GM21447 (cell line): Measurements from ENCODE around the gene LMAN2.
"Not testable (repeated sequence)": the region's sequence is repeated elsewhere in the genome, so short reads cannot be mapped to it uniquely, and the experiment has no call there.

Experiments used
- ATAC-seq: cut with Tn5 transposase; IDR thresholded peaks from one replicate; pipeline ENCODE4 v1.9.1; 2021; ENCODE audit not compliant: unreplicated experiment

Gene LMAN2

DNA sequence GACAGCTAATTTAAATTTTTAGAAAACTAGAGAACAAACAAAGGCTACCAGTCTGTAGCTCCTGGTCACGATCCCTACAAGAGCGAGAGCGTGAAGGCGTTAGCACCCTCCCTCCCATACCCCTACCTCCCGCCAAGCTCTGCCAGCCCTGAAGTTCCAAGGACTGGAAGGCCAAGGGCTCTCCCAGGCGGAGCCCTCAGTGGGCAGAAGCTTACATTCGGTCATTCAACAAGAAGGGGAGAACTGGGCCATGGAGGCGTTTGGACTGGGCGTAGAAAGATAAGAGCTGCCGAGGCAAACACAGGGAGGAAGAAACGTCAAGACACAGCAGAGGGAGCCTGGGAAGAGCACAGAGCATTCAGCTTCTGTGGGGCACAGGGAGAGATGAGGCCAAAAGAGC is 42.7 kb downstream of the LMAN2 start:
- ATAC-seq, result no peak

DNA sequence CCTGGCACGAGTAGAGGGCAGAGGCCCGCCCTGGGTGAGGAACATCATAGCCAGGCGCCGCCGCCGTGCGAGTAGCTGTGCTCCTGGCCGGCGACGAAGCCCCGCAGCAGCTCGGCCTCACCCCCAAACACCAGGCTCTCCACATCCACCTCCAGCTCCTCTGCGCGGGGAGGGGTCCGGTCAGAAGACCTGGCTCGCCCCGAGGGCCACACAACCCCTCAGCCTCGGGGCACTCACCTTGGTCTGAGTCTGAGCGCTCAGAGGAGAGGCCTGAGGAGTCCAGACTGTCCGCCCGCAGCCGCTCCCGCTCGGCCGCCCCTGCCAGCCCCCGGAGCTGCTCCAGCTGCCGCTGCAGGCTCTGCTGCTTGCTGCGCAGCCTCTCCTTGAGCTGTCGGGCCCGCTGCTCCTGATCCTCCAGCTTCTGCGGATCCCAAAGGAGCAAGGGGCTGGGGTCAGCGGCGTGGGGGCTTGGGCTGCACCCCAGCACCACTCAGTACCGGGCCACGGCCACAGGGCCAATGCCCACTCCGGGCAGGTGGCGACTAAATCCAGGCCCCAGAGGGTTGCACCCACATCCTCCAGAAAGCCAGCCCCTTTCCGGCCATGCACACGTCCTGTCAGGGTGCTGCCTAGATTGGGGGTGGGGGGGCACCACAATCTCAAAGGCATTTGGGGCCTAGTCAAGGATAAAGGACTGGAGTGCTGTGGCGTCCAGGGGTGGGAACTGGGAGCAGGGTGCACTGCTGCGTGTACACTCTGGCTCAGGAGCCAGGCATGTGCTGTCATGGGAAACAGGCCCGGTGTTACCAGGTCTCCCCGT is 43.7 kb downstream of the LMAN2 start:
- ATAC-seq, result no peak

DNA sequence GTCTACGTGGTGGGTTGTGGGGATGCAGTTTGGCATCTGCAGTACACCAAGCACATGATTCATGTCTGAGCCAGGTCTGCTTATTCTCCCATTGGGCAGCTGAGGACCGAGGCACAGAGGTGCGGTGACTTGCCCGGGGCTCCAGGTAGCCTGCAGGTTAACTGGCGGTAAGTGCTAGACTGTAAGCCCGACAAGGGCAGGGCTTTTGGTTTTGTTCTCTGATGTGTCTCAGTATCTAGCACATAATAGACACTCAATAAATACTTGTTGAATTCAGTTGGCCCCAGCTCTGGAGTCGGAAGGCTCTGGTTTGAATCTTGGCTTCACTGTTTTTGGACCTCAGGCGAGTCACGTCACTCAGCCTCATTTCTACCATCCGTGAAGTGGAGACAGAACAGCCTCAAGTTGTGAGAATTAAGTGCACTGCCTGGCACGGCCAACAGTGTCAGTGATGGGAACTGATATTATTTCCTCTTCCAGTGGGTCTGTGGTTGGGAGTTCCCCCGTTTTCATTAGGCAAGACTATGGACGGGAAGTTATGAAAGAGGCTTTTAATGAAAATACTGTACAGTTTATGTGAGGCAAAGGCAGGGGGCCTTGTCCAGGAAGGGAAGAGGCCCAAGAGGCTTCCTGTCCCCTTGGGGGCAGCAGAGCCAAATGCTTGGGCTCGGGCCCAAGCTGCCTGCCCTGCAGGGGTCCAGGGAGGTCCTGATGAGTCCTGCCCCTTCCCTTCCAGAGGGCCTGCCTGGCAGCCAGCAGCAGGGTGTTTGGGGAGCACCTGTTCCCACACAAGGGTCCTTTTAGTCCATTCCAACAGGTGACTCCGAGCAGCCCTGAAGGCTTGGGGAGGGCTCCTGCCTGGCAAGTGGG is 44.6 kb downstream of the LMAN2 start:
- no peak for ATAC-seq

DNA sequence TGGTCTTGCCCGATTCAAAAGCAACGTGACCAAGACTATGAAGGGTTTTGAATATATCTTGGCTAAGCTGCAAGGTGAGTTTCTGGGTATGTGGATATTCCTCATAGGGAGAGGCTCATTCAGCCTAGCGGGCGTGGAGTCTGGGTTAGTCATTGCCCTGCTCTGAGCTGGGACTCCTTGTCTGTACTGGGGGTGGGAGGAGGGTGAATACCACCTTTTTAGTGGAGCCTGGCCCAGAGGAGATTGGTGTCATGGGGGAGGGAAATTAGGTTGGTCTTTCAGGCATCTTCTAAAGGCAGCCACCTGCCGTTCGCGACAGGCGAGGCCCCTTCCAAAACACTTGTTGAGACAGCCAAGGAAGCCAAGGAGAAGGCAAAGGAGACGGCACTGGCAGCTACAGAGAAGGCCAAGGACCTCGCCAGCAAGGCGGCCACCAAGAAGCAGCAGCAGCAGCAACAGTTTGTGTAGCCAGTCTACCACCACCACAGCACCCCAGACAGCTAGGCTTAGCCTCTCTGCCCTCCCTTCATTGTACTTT is 45.3 kb downstream of the LMAN2 start:
- ATAC-seq, result not testable (repeated sequence)

- no peak for ATAC-seq
Observed at GRCh38 chr5:177304392-177305119, 46.9 kb downstream of the LMAN2 start.

DNA sequence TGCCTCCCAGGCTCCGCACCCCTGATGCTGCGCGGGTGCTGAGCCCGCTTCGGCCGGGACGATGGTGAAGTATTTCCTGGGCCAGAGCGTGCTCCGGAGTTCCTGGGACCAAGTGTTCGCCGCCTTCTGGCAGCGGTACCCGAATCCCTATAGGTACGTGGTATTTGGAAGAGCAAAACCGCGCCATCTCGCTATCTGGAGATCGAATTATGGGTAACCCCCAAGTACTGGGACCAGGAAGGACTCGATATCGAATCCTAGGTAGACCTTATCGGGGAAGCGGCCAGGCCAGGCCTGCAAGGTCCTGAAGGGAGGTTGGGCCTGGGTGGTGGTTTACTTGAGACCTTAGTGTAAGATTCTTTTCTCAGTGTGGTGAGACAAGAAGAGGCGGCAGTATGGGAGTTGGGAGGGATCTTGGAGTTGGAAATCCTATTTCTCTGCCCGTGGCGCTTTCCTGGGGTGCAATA is 47.5 kb downstream of the LMAN2 start:
- no peak for ATAC-seq

- peak; percentile 47 for ATAC-seq
Observed at GRCh38 chr5:177303121-177303924, 48.1 kb downstream of the LMAN2 start, which contains the start of the genes PRELID1 and RAB24. Gene PRELID1, plus strand, starts transcription at chr5:177303799. Its CDS starts 187 bp downstream, at chr5:177303986. Gene RAB24, minus strand, starts transcription at chr5:177303719. Its CDS starts 431 bp downstream, at chr5:177303288.

- no peak for ATAC-seq
Observed at GRCh38 chr5:177302354-177303110, 48.9 kb downstream of the LMAN2 start.

DNA sequence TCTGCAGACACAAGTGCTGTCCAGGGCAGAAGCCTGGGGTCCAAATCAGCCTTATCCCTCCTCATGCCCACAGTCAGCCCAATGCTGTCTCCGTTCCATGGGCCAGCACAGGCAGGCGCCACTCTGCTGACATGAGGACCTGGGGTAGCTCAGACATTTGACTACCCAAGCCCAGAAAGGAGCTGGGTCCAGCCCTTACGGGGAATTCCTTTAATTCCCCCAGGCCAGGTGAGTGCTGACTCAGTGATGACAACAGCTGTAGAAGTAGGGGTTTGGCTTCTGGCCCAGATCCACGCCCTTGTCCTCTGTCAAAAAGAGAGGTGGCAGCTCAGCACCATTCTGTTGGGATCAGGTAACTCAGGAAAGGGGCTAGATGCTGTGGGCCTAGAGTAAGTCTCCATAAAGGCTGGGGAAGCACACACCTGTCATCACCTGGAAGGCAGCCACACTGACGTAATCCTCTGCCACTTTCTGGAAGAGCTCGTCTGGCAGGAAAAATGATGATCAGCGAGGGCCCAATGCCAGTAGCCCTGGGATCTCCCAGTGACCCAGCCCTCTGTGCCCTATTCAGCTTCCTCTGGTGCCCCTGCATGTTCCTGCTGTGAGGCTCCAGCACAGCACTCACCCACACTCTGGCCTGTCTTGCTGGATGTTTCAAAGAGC is 49.8 kb downstream of the LMAN2 start:
- no peak for ATAC-seq

DNA sequence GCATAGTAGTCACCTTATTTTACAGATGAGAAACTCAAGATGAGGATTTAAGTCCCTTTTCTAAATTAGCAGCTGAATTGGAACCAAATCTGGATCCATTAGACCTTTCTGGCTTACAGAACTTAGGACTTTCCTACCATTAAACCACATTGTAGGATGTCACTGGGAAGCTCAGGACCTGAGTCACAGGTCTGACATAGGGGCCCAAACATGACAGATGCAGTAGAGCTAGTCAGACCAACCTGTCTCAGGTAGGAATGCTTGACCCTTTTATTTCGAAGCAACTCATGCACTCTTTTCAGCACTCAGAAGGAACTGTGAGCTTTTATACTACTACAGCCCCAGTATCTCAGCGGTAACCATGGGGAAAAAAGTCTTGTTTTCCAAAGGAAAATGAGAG is 50.5 kb downstream of the LMAN2 start:
- no peak for ATAC-seq

- peak; percentile 47 for ATAC-seq
Observed at GRCh38 chr5:177300236-177300880, 51.1 kb downstream of the LMAN2 start.

DNA sequence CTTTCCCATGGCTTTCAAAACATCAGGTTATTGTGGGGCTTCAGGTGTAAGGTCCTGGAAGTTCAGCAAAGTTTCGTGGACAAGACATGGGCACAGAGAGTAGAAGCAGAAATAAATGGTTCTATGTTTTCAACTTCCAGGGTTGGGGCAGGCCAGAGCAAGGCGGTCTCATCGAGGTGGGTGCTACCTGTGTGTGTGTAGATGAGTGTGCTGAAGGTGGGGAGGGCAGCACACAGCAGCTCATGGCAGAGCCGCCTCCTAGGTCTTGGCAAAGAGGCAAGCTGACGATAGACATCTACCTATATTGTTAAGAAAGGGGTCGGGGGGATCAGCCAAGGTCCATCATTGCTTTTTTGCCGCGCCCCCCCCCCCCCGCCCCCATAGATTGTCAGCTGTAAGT is 51.8 kb downstream of the LMAN2 start:
- ATAC-seq, result no peak

- ATAC-seq, result no peak
Observed at GRCh38 chr5:177297922-177298321, 53.5 kb downstream of the LMAN2 start.

GRCh38 chr5:177296581-177296980 is 54.9 kb downstream of the LMAN2 start:
- no peak for ATAC-seq

DNA sequence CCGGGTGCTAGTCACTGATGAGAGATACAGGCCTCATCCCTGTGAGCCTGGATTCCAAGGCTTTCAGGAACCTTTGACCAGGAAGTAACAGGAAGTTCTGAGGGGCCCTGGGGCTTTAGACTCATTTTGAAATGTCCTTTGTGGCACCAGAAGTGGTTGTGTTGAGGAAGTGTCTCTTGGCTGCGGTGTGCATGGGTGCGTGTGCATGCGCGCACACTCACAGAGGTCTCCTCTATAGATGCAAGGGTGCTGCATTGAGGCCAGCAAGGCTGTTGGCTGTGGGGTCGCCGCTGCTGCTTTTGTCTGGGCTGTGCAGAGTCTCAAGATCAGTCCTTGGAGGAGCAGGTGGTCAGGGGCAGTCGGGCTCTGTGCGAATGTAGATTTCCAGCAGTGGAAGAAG is 55.5 kb downstream of the LMAN2 start:
- no peak for ATAC-seq

- ATAC-seq, result no peak
Observed at GRCh38 chr5:177294632-177295031, 56.8 kb downstream of the LMAN2 start.

GRCh38 chr5:177293819-177294581 is 57.5 kb downstream of the LMAN2 start:
- ATAC-seq, result no peak
